ENCODE measurements around the gene ZNF608. TPM values are rescaled to one million over a fixed set of nuclear protein-coding genes. Genes with fewer than 3 reads are reported as not detected.

Gene ZNF608
- total and polyA plus RNA-seq, 9 of the 15 experiments (the other 6 are each of a cell fraction or from before 2014, with no cell fraction given): 0.38 to 1.5 (median 1.00) TPM

GRCh38 chr5:124748687-124749594, 2.5 kb upstream of the ZNF608 start:
- ATAC-seq (peak; percentile 67), DNase-seq (ENCODE audit: extremely low read depth in 1 of 4, low spot score in 3 of 4) (peak; percentile 19 to 68 (median 64))
- TF ChIP-seq CAMTA2 (CRISPR knock-in tag; conservative IDR thresholded peaks at IDR 0.05) (no peak), ARID3A (IDR thresholded peaks at IDR 0.05; ENCODE audit: borderline replicate concordance, low read depth, low read length) (no peak), KAT7 (CRISPR knock-in tag; IDR thresholded peaks at IDR 0.05; ENCODE audit: borderline replicate concordance) (no peak), SMARCB1 (IDR thresholded peaks at IDR 0.05; ENCODE audit: insufficient read length, low read depth) (no peak), TFAP4 (CRISPR knock-in tag; IDR thresholded peaks at IDR 0.05; ENCODE audit: borderline replicate concordance) (no peak), GATAD2B (IDR thresholded peaks at IDR 0.05; ENCODE audit: borderline replicate concordance) (no peak), ZNF407 (IDR thresholded peaks at IDR 0.05; ENCODE audit: low read depth) (no peak)

More at GRCh38 chr5:124748687-124749594, 2.5 kb upstream of the ZNF608 start:
- no TSS peak for BruUV-seq (replicated peaks)
- Histone ChIP-seq H2AFZ (ENCODE audit: low read depth, low read length) (no peak overlapping the region), H3K4me3 (no peak overlapping the region), H3K27ac (ENCODE audit: extremely low read depth, low read depth, low read length) (no peak overlapping the region), H3K9ac (ENCODE audit: insufficient read depth in 1 of 2, low read depth in 2 of 2, low read length in 2 of 2) (no peak overlapping the region), H3K27me3 (ENCODE audit: control insufficient read depth in 2 of 2, insufficient read depth in 2 of 2, low read length in 2 of 2) (peaks cover 27 to 29% of the 10 kb centered on the region in 2 experiments; a peak in 4 of 5 replicates), H3K4me1 (replicated peaks in 1 of 2; ENCODE audit: control insufficient read depth in 2 of 2, insufficient read depth in 2 of 2, low read length in 2 of 2) (peaks cover 0 to 6% of the 10 kb centered on the region in 2 experiments; a peak in 3 of 5 replicates), H3K4me2 (ENCODE audit: insufficient read depth, low read length) (no peak overlapping the region), H3K9me1 (ENCODE audit: control insufficient read depth, insufficient read depth, low read length) (no peaks in the 10 kb centered on the region), H3K36me3 (ENCODE audit: control insufficient read depth, insufficient read depth, low read length) (no peaks in the 10 kb centered on the region), H4K20me1 (replicated peaks; ENCODE audit: control insufficient read depth, insufficient read depth, low read length) (no peaks in the 10 kb centered on the region), H3K9me3 (replicated peaks; ENCODE audit: control insufficient read depth, insufficient read depth, low read depth, low read length) (no peaks in the 10 kb centered on the region), H3K79me2 (ENCODE audit: control insufficient read depth, insufficient read depth, low read length) (no peaks in the 10 kb centered on the region)
- ChIA-PET CTCF (ENCODE audit: low intra/inter-chr PET ratio) (no interaction called here), POLR2A (interaction anchor here (1.0 kb wide), 1 partner anchor 23 kb away, joined by 4 read pairs; no protein-coding TSS in a partner anchor)
- WGBS (ENCODE audit: insufficient coverage, low coverage, missing lambda C conversion rate): 42% methylated on average over 22 of the region's 25 CpGs
- FAIRE-seq: no peak
- intact Hi-C loops (cut with micrococcal nuclease) (no loop called here), in situ Hi-C loops (cut with MboI) (no loop called here)
